Mesodermal cell (in vitro differentiated cells): Measurements from ENCODE around the gene LINGO3.

ENCODE experiments used
- H3K27ac ChIP-seq: 2 replicates; pipeline ENCODE4 v1.7.0; 2013; ENCODE audit warnings: mild to moderate bottlenecking, low read depth, low read length, moderate library complexity; ENCODE audit not compliant: severe bottlenecking
- H3K36me3 ChIP-seq: 2 replicates; pipeline ENCODE4 v1.7.1; 2013; ENCODE audit warnings: mild to moderate bottlenecking, low read length, moderate library complexity; ENCODE audit not compliant: control insufficient read depth, insufficient read depth
- H3K4me1 ChIP-seq: one replicate; pipeline ENCODE4 v1.7.1; 2013; ENCODE audit warnings: mild to moderate bottlenecking, low read length; ENCODE audit not compliant: insufficient read depth, control insufficient read depth, poor library complexity, severe bottlenecking
- H3K4me3 ChIP-seq: 2 replicates; pipeline ENCODE4 v1.7.0; 2013; ENCODE audit warnings: low read length, control low read depth, mild to moderate bottlenecking; ENCODE audit not compliant: insufficient read depth, poor library complexity, severe bottlenecking; ENCODE audit errors: extremely low read depth
- H3K9me3 ChIP-seq: 2 replicates; pipeline ENCODE4 v1.7.1; 2013; ENCODE audit warnings: mild to moderate bottlenecking, low read length, moderate library complexity; ENCODE audit not compliant: control insufficient read depth
- WGBS, 2 experiments: methylation state at CpG; one replicate each; pipeline ENCODE4 v1.1.5; 2013; ENCODE audit warnings: missing lambda C conversion rate in 2 of 2; ENCODE audit not compliant: insufficient coverage in 2 of 2; 5-methylcytosine and 5-hydroxymethylcytosine counted together

Gene LINGO3

DNA sequence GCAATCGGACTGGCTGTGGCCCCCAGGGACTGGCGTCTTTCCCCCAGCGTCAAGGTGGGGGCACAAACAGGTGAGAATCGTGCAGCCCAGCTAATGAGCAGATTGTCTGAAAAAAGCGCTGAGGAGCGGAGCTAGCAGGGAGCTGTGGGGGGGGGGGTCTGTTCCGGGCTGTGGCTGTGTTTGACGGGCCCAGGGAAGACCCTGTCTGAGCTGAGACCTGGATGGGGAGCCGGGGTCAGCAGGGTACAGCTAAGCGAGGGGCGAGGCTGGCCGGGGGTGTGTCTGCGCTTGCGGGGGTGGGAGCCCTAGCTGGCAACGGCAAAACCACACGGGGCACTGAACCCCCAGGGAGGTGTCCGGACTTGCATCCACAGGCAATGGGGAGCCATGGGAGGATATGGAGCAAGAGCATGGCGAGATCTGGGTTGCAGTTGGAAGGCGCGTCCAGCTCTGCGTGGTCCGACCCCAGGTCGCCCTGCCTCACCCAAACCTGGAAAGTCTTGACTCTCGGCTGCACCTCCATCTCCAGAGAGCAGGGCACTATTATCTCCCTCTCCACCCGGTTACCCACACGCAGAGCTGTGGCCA lies 4.6 kb downstream of the LINGO3 start:
- Histone ChIP-seq H3K4me1 (no peaks in the 10 kb centered on the region), H3K36me3 (no peaks in the 10 kb centered on the region), H3K27ac (no peak overlapping the region), H3K4me3 (no peak overlapping the region), H3K9me3 (no peaks in the 10 kb centered on the region)
- 90 to 91% methylated on average over 20 to 23 of the region's 26 CpGs for WGBS, 2 experiments

DNA sequence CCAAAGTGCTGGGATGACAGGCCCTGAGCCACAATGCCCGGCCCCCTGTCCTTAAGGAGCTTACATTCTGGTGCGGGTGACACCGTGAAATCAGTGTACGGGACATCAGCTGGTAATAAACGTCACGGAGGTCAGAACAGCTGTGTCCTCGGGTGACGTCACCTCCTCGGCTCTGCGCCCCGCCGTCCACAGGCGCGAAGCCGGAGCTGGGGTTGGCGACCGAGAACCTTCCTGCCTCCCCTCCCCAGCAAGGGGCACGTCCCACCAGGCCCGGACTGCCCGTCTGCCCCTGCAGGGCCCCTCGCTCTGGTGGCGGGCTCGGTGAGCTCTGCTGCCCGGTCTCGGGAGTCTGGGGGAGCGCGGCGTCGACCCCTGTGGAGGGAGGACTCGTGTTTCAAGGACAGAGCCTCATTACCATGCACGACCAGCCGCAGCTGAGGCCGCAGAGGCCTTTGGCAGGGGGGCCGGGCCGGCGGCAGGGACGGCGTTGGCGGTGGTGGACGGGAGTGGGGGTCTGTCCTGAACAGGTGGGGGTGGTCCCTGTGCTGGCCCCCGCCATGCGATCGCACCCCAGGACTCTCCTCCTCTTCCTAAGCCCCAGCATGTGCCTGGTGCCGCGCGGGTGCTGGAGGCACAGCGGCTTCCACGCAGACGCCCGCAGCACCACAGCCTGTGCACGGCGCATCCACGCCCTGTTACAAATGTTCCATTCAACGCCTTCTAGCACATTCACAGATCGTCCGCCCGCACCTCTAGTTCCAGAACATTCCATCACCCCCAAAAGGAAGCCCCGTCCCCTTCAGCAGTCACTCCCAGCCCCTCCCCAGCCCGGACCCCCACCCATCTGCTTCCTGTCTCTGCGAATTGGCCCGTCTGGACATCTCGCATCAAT lies 5.4 kb downstream of the LINGO3 start:
- Histone ChIP-seq H3K27ac (no peak overlapping the region), H3K36me3 (no peaks in the 10 kb centered on the region), H3K9me3 (no peaks in the 10 kb centered on the region), H3K4me3 (no peak overlapping the region), H3K4me1 (no peaks in the 10 kb centered on the region)
- whole genome bisulfite sequencing, 2 experiments: 49 to 58% methylated on average over 43 to 55 of the region's 62 CpGs

DNA sequence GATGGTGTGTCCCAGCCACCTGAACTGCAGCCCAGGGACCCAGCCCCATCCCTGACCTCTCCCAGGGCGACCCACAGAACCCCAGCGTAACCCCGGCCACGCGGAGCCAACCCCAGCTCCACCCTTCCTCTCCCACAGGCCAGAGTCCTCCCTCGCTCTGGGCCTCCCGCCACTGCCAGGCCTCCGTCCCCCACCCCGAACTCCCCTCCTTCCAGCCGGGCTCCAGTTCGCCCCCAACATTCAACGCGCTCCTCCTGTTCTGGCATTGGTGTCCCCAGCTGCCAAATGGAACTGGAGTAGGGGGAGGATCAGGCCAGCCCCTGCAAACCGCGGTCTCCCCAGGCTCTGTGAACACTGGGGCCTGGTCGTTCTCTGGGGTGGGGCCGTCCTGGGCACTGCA lies 7.4 kb downstream of the LINGO3 start:
- Histone ChIP-seq H3K4me3 (no peak overlapping the region), H3K36me3 (no peaks in the 10 kb centered on the region), H3K4me1 (no peaks in the 10 kb centered on the region), H3K27ac (no peak overlapping the region), H3K9me3 (no peaks in the 10 kb centered on the region)
- 89 to 94% methylated on average over 10 to 11 of the region's 17 CpGs for WGBS, 2 experiments

DNA sequence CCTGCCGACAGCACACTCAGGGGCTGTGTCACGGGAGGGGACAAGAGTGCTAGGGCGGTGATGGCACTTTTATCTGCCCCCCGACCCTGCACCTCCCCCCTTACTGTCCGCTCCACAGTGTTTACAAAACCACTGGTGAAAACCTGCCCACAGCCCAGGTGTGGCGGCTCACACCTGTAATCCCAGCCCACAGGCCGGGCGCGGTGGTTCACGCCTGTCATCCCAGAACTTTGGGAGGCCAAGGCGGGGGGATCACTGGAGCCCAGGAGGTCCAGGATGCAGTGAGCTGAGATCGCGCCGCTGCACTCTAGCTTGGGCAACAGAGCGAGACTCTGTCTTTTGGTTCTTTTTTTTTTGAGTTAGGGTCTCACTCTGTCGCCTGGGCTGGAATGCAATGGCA lies 11.8 kb downstream of the LINGO3 start:
- Histone ChIP-seq H3K9me3 (no peaks in the 10 kb centered on the region), H3K27ac (no peak overlapping the region), H3K36me3 (no peaks in the 10 kb centered on the region), H3K4me3 (no peak overlapping the region), H3K4me1 (peaks cover 4% of the 10 kb centered on the region)
- 89% methylated on average over 12 to 15 of the region's 16 CpGs for WGBS, 2 experiments

DNA sequence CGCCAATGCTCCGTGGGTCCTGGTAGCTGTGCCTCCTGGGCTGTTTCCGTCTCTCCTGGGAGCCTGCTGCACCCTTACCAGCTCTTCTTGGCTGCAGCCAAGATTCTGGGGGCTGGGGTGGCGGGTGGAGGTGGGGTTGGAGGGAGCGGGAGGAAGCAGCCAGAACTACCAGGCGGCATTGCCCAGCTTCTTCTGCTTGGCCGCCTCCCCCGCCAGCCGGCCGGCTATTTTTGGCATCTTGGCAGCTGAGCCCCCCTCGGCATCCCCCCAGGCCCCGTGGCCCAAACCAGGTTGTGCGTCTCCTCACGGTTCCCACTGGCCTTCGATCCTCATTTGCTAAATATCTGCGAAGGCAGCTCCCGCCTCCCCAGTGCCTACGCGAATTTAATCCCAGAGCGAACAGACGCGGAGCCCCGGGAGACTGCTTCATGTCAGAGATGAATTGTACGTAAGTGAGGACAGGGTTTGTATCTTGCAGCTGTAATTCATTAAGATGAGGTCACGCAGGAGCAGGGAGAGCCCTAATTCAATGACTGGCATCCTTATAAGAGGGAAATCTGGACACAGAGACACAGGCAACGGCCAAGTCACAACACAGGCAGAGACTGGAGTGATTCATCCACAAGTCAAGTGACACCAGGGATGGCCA lies 13.1 kb downstream of the LINGO3 start:
- 78 to 82% methylated on average over 22 to 25 of the region's 26 CpGs for WGBS, 2 experiments

DNA sequence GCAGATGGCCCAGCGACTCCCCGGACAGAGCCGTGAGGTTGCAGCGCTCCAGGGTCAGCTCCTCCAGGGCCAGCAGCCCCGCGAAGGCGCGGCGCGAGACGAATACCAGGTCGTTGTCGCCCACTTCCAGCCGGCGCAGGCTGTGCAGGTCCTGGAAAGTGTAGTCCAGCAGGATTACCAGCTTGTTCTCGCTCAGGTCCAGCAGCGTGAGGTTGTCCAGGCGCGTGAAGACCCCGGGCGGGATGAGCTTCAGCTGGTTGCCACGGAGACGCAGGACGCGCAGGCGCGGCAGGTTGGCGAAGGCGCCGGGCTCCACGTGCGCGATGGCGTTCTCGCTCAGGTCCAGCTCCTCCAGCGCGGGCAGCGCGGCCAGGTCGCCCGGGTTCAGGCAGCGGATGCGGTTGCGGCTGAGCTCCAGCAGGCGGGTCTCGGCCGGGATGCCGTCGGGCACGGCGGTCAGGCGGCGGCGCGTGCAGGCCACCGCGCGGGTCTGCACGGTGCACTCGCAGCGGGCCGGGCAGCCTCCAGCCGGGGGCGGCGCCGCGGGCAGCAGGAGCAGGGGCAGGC lies 16.7 kb downstream of the LINGO3 start:
- peak overlapping the region; percentile 5 for H3K4me3 ChIP-seq
- 3 to 4% methylated on average over 47 to 57 of the region's 67 CpGs for WGBS, 2 experiments
- no peaks in the 10 kb centered on the region for H3K9me3 ChIP-seq
- H3K36me3 ChIP-seq: no peaks in the 10 kb centered on the region
- no peak overlapping the region for H3K27ac ChIP-seq
- peaks cover 17% of the 10 kb centered on the region for H3K4me1 ChIP-seq

More for the DNA sequence above, 13.1 kb downstream of the LINGO3 start:
- H3K4me3 ChIP-seq: no peak overlapping the region
- peaks cover 11% of the 10 kb centered on the region for H3K4me1 ChIP-seq
- no peaks in the 10 kb centered on the region for H3K36me3 ChIP-seq
- H3K27ac ChIP-seq: no peak overlapping the region
- no peaks in the 10 kb centered on the region for H3K9me3 ChIP-seq

DNA sequence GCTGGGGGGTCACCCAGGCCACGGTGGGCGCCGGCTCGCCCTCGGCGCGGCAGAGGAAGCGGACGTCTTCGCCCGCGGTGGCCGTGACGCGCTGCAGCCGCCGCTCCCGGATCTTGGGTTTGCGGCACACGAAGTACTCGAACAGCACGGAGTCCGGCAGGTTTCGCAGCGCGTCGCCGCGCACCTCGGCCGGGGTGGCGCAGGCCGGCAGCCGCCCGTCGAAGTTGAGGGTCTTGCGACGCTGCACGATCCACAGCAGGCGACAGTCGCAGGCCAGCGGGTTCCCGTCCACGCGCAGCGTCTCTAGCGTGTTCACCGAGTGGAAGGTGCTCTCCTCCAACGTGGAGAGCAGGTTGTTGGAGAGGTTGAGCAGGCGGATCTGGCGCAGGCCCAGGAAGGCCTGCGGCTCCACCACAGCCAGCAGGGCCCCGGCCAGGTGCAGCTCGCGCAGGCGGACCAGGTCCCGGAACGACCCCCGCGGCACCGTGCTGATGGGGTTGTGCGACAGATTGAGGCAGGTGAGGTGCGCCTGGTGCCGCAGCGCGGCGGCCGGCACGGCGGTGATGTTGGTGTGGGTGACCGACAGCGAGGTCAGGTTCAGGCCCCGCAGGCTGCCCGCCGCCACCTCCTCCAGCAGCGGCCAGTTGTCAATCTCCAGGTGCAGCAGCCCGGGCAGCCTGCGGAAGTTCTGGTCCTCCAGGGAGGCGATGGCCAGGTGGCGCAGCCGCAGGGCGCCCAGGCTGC lies 17.3 kb downstream of the LINGO3 start:
- H3K4me3 ChIP-seq: no peak overlapping the region
- WGBS, 2 experiments: 7 to 8% methylated on average over 69 to 77 of the region's 82 CpGs
- peaks cover 17% of the 10 kb centered on the region for H3K4me1 ChIP-seq
- no peaks in the 10 kb centered on the region for H3K9me3 ChIP-seq
- no peaks in the 10 kb centered on the region for H3K36me3 ChIP-seq
- H3K27ac ChIP-seq: no peak overlapping the region

DNA sequence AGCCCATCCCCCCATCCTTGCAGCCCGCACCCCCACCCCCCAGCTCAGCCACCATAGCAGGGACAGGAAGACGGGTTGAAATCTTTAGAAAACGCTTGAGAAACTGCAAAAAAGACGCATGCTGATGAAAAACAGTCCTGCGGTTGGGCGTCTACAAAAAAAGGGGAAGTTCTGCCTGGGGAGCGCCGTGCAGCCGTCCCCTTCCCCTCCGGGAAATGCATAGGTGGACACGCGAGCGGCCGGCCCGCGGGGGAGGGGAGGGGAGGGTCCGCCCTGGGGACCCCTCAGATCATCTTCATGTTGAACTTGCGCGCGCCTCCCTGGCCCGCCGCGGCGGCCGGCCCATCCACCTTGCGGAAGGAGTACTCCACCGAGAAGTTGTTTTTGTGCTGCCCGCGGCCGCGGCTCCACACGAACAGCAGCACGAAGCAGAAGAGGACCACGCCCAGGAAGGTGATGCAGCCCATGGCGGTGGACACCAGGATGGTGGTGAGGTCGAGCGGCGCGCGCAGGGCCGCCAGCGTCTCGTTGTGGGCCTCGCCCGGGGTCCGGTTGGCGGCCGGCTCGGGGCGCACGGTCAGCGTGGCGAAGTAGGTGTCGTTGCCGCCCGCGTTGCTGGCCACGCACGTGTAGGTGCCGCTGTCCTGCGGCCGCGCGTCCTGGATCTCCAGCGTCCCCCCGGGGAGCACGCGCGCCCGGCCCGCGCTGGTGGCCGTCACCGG lies 18.1 kb downstream of the LINGO3 start:
- H3K9me3 ChIP-seq: no peaks in the 10 kb centered on the region
- H3K27ac ChIP-seq: no peak overlapping the region
- peaks cover 17% of the 10 kb centered on the region for H3K4me1 ChIP-seq
- H3K4me3 ChIP-seq: no peak overlapping the region
- 3 to 6% methylated on average over 43 to 63 of the region's 74 CpGs for WGBS, 2 experiments
- H3K36me3 ChIP-seq: no peaks in the 10 kb centered on the region

DNA sequence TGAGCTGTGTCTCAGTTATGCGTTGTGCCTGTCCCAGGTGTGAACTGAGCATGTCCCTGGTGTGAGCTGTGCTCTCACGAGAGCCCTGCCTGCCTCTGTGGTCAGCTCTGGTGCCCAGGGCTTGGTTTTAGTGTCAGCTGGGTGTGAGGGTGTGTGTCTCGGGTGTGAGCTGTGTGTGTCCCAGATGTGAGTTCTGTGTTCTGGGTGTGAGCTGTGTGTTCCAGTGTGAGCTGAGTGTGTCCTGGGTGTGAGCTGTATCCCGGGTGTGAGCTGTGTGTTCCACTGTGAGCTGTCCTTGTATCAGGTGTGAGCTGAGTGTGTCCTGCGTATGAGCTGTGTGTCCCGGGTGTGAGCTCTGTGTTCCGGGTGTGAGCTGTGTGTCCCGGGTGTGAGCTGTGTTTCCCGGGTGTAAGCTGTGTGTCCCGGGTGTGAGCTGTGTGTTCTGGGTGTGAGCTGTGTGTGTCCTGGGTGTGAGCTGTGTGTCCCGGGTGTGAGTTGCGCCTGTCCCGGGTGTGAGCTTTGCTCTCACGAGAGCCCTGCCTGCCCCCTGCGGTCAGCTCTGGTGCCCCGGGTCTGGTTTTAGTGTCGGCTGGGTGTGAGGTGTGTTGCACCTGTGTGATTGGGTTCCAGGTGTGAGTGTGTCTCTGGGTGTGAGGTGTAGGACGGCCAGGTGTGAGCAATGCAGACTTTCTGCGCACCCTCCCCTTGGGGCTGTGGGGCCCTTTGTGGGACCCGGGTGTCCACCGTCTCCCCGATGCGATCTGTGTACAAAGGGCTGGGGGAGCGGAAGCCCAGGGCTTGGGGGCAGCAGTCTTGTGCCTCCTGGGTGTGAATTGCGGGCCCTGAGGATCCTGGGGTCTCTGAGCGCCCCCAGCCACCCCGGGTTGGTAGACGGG lies 18.9 kb downstream of the LINGO3 start:
- no peak overlapping the region for H3K27ac ChIP-seq
- no peak overlapping the region for H3K4me3 ChIP-seq
- no peaks in the 10 kb centered on the region for H3K36me3 ChIP-seq
- peaks cover 15% of the 10 kb centered on the region for H3K4me1 ChIP-seq
- 78 to 80% methylated on average over 12 to 21 of the region's 28 CpGs for WGBS, 2 experiments
- H3K9me3 ChIP-seq: no peaks in the 10 kb centered on the region
